Choroid plexus epithelial cell (primary cell): ENCODE results near the gene LYRM4.
A peak's percentile ranks its signal among the peaks of the same experiment; 100 is the strongest.
"Not testable (repeated sequence)": the region's sequence is repeated elsewhere in the genome, so short reads cannot be mapped to it uniquely, and the experiment has no call there.

Experiments used
- DNase-seq: peaks from one replicate; pipeline ENCODE4 v3.0.0-alpha.2; 2010; ENCODE audit warnings: low read depth
- H3K4me3 ChIP-seq: 2 replicates; pipeline ENCODE4 v1.5.1; 2011; ENCODE audit warnings: low read depth, mild to moderate bottlenecking, control low read depth, low read length, moderate library complexity
- CTCF ChIP-seq: conservative IDR thresholded peaks from 2 replicates; pipeline ENCODE4 v1.5.1; 2011; ENCODE audit warnings: low read depth, mild to moderate bottlenecking, control low read depth, inconsistent platforms, low read length, moderate library complexity

LYRM4 gene

GRCh38 chr6:5121956-5122355 lies 138.8 kb downstream of the LYRM4 start:
- no peak for TF ChIP-seq CTCF
- no peak for DNase-seq
- H3K4me3 ChIP-seq, result no peak overlapping the region

DNA sequence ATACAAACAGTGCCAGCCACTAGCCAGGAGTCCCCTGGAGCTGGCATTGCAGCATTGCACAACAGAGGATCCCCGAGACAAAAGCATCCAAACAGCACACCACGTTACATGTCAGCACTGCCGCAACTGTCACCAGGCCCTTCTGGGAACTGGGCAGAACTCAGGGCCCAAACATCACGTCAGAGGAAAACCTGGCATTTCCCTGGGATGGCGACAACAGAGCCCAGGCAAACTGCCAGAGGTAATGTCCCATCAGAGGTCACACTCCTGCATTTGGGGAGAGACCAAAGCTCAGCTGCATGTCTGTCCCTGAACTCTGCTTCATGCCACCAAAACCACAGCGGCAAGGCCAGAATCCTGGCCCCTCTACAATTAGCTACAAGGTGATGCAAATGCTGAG lies 139.3 kb downstream of the LYRM4 start:
- H3K4me3 ChIP-seq, result no peak overlapping the region
- TF ChIP-seq CTCF, result no peak
- DNase-seq, result no peak

GRCh38 chr6:5120543-5120942 lies 140.2 kb downstream of the LYRM4 start:
- H3K4me3 ChIP-seq, DNase-seq: not testable (repeated sequence)

DNA sequence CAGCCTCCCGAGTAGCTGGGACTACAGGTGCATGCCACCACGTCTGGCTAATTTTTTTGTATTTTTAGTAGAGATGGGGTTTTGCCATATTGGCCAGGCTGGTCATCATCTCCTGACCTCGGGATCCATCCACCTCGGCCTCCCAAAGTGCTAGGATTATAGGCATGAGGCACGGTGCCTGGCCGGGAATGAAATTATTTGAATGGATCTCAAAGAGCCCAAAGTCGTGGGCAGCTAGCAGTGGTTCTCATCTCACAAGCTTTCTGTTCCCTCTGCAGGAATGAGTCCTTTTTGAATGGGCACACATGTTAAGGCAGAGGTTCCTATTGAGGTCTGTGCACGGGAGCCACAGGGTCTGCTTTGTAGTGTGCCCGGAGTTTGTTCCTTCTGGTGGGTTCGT lies 140.7 kb downstream of the LYRM4 start:
- TF ChIP-seq CTCF, result no peak
- no peak overlapping the region for H3K4me3 ChIP-seq
- DNase-seq, result no peak

DNA sequence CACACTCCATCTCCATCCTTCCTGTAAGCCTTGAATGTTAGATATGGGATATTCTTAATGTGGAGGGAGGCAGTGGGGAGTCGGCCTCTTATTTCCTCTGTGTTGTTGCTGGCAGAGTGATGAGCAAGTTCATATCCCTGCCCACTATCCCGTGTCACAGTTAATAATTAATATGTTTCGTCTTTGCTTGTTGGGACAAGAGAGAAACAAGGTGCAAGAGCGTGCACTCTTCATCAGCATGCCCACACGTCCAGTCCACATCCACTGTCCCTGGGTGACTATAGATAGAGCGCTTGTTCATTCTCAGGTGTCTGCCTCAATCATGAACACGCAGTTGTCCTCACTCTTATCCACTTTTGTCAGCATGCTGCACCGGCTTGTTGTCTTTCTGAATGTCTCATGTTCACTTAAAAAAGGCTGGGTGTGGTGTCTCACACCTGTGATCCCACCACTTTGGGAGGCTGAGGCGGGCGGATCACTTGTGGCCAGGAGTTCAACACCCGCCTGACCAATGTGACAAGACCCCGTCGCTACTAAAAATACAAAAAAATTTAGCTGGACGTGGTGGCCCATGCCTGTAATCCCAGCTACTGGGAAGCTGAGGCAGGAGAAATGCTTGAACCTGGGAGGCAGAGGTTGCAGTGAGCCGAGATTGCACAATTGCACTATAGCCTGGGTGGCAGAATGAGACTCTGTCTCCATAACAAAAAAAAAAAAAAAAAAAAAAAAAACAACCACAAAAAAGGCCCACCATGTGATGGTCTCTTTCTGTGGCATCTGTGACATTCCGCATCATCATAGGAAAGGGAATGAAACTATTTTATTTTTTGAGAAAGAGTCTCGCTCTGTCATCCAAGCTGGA lies 141.4 kb downstream of the LYRM4 start:
- no peak for TF ChIP-seq CTCF
- H3K4me3 ChIP-seq, result no peak overlapping the region
- DNase-seq, result no peak

DNA sequence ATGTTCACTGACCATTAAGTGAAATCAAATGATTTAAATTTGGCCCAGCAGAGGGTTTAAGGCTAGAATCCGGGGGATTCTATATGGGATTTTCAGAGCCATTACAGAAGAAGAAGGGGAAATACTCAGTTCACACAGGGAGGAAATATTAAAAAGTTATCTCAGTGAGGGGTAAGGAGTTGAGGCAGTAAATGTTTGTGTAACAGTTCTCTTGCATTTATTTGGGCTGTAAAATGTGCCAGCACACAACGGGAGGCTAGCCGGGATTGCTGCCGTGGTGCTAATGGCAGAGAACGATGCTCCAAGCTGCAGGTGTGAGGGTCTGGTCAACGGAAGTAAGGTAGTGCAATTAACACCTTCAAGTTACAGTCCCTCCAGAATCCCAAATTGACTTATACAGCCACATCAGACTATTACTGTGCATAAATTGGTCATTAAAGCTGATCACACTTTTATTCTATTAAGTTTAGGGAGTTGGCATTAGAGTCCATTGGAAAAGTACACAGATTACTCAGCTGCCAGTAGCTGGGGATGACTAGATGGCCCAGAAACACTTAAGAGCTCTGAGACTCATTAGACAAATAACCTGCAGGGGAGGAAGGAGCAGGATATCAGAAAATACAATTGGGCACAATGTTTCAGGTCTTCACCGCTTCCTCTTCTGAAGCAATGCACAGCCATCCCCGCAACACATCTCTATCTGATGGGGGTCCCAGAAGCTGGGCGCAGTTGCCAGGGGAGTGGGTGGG lies 144.3 kb downstream of the LYRM4 start:
- TF ChIP-seq CTCF, result no peak
- no peak overlapping the region for H3K4me3 ChIP-seq
- DNase-seq, result no peak

- H3K4me3 ChIP-seq, result no peak overlapping the region
- peak; percentile 95 for DNase-seq
- TF ChIP-seq CTCF, result peak; percentile 85
Measured at GRCh38 chr6:5115168-5115567, 145.6 kb downstream of the LYRM4 start.
